Islet precursor cell (in vitro differentiated cells): Measurements from ENCODE around the gene KRT16.
A peak's percentile ranks its signal among the peaks of the same experiment; 100 is the strongest.
"Not testable (repeated sequence)": the region's sequence is repeated elsewhere in the genome, so short reads cannot be mapped to it uniquely, and the experiment has no call there.

Source experiments
- DNase-seq: peaks from one replicate; pipeline ENCODE4 v3.0.0-alpha.2; 2018

The KRT16 gene

GRCh38 chr17:41614098-41614497 is 1.5 kb upstream of the KRT16 start:
- DNase-seq = peak; percentile 53

GRCh38 chr17:41613277-41614082 is 913 bp upstream of the KRT16 start:
- DNase-seq = peak; percentile 53

- peak; percentile 50 for DNase-seq
These were observed 1.5 kb downstream of the KRT16 start for GRCh38 chr17:41610965-41611640.

GRCh38 chr17:41610061-41610517 is 2.5 kb downstream of the KRT16 start:
- DNase-seq = peak; percentile 85

GRCh38 chr17:41606930-41607329 is 5.6 kb downstream of the KRT16 start:
- not testable (repeated sequence) for DNase-seq

- DNase-seq = no peak
These were observed 10.0 kb downstream of the KRT16 start for GRCh38 chr17:41602524-41602923.

GRCh38 chr17:41600318-41600717 is 12.2 kb downstream of the KRT16 start:
- DNase-seq = no peak

GRCh38 chr17:41599680-41600079 is 12.9 kb downstream of the KRT16 start:
- DNase-seq = no peak

GRCh38 chr17:41595585-41595984 is 17.0 kb downstream of the KRT16 start:
- peak; percentile 44 for DNase-seq

GRCh38 chr17:41594363-41594915 is 18.1 kb downstream of the KRT16 start:
- no peak for DNase-seq

GRCh38 chr17:41593306-41593981 is 19.1 kb downstream of the KRT16 start:
- DNase-seq = peak; percentile 56

GRCh38 chr17:41592601-41593305 is 19.8 kb downstream of the KRT16 start:
- DNase-seq = peak; percentile 54

- no peak for DNase-seq
These were observed 23.3 kb downstream of the KRT16 start for GRCh38 chr17:41589301-41589700.

GRCh38 chr17:41588126-41588810 is 24.3 kb downstream of the KRT16 start:
- DNase-seq = no peak

GRCh38 chr17:41586863-41587495 is 25.6 kb downstream of the KRT16 start, which contains the start of gene KRT14:
Gene KRT14 (minus strand): TSS chr17:41586895. CDS start chr17:41586834, 61 bp downstream.
- no peak for DNase-seq

GRCh38 chr17:41585301-41586056 is 27.1 kb downstream of the KRT16 start:
- no peak for DNase-seq

GRCh38 chr17:41584331-41584927 is 28.1 kb downstream of the KRT16 start:
- not testable (repeated sequence) for DNase-seq

GRCh38 chr17:41583137-41584127 is 29.1 kb downstream of the KRT16 start:
- no peak for DNase-seq
